Lung microvascular endothelial cell (primary cell): ENCODE results near the gene PRCD. TPM values are rescaled to one million over a fixed set of nuclear protein-coding genes. Genes with fewer than 3 reads are reported as not detected.
"Not testable (repeated sequence)": the region's sequence is repeated elsewhere in the genome, so short reads cannot be mapped to it uniquely, and the experiment has no call there.

Experiments
- DNase-seq, 2 donors: peaks; one replicate each; pipeline versions ENCODE4 v3.0.0 to v3.0.0-alpha.2; 2010; ENCODE audit warnings: low read depth in 2 of 2
- total RNA-seq: library from RNA; depleted of rRNA; stranded (reverse); fragments of >200 nt; gene quantifications from 2 replicates; pipeline ENCODE4 v1.2.1, GENCODE V29; 2014

Gene PRCD
- total RNA-seq, 1 donor from 2014 or later = 0.20 TPM

- peak; percentile 53 to 74 for DNase-seq
Measured at GRCh38 chr17:76527430-76528111, 12.3 kb upstream of the PRCD start.

GRCh38 chr17:76528156-76528527 lies 11.7 kb upstream of the PRCD start:
- no peak for DNase-seq

- DNase-seq = no peak
Measured at GRCh38 chr17:76528528-76529223, 11.2 kb upstream of the PRCD start.

GRCh38 chr17:76529224-76530094 lies 10.4 kb upstream of the PRCD start:
- DNase-seq = peak in 1 of 2 donors; percentile 62

GRCh38 chr17:76530095-76530723 lies 9.6 kb upstream of the PRCD start:
- peak; percentile 54 to 78 for DNase-seq

- DNase-seq = no peak
Measured at GRCh38 chr17:76530811-76531485, 8.9 kb upstream of the PRCD start.

GRCh38 chr17:76531486-76532038 lies 8.3 kb upstream of the PRCD start:
- no peak for DNase-seq

GRCh38 chr17:76532072-76532651 lies 7.7 kb upstream of the PRCD start:
- no peak for DNase-seq

GRCh38 chr17:76533640-76534359 lies 6.0 kb upstream of the PRCD start:
- not testable (repeated sequence) for DNase-seq

- DNase-seq = no peak
Measured at GRCh38 chr17:76534831-76535732, 4.8 kb upstream of the PRCD start.

GRCh38 chr17:76535788-76536510 lies 3.9 kb upstream of the PRCD start:
- no peak for DNase-seq

GRCh38 chr17:76536511-76537287 lies 3.1 kb upstream of the PRCD start:
- no peak for DNase-seq

- peak in 1 of 2 donors; percentile 41 for DNase-seq
Measured at GRCh38 chr17:76537288-76537577, 2.6 kb upstream of the PRCD start.

- peak in 1 of 2 donors; percentile 59 for DNase-seq
Measured at GRCh38 chr17:76537578-76538280, 2.1 kb upstream of the PRCD start, which contains the start of gene CYGB. TSS of gene CYGB (minus strand) at chr17:76537709. CDS start at chr17:76537542, 167 bp downstream.

GRCh38 chr17:76538281-76538931 lies 1.4 kb upstream of the PRCD start:
- DNase-seq = no peak

GRCh38 chr17:76538941-76539570 lies 788 bp upstream of the PRCD start:
- DNase-seq = no peak
